HG02884 (cell line): ENCODE results near the gene MYO9B.

Experiments used
- ATAC-seq: cut with Tn5 transposase; IDR thresholded peaks from one replicate; pipeline ENCODE4 v1.9.1; 2021; ENCODE audit warnings: mild to moderate bottlenecking, moderate library complexity; ENCODE audit not compliant: unreplicated experiment

The MYO9B gene

DNA sequence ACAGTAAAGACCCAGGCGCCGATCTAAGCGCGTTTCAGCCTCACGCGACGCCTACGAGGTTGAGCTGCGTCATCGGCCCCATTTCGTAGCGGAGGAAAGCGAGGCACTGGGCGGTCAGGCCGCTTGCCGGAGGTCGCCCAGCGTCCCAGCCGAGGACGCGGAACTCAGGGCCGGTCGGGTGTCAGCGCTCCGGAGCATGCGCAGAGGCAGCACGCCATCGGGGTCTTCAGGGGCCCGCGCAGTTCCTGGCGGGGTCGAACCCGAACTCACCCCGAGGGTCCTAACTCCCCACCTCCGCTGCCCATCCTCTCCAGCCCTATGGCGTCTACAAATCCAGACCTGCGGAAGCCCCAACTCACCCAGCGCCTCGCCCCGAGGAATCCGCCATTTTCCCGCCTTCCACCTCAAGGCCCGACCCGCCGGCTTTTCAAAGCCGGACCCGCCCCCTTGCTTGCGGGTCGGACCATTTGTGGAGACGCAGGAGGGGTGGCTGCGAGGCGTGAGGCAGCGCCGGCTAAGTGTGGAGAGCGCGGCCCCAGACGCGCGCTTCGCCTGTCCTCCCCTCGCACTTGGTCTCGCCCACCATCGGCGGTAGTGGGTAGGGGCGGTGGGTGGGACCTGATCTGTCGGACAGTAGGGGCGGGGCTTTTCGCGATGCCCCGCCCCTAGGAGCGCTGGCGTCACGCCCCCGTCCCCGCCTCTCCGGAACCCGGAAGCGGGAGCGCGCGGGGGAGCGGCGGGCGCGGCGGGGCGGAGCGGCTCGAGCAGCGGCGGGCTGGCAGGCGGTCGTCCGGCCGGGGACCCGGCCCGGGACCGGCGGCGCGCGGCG is at the start of gene MYO9B, which contains the start of gene HAUS8:
TSS of gene MYO9B (plus strand) at position 743 of the 829 bp plus-strand sequence. CDS start 25,941 bp downstream, outside the sequence.
TSS of gene HAUS8 (minus strand) at position 418 of the 829 bp plus-strand sequence. CDS start at position 388, 30 bp downstream.
- peak; percentile 58 for ATAC-seq

- no peak for ATAC-seq
These were observed 49.5 kb upstream of the MYO9B start for GRCh38 chr19:17025991-17026658.

DNA sequence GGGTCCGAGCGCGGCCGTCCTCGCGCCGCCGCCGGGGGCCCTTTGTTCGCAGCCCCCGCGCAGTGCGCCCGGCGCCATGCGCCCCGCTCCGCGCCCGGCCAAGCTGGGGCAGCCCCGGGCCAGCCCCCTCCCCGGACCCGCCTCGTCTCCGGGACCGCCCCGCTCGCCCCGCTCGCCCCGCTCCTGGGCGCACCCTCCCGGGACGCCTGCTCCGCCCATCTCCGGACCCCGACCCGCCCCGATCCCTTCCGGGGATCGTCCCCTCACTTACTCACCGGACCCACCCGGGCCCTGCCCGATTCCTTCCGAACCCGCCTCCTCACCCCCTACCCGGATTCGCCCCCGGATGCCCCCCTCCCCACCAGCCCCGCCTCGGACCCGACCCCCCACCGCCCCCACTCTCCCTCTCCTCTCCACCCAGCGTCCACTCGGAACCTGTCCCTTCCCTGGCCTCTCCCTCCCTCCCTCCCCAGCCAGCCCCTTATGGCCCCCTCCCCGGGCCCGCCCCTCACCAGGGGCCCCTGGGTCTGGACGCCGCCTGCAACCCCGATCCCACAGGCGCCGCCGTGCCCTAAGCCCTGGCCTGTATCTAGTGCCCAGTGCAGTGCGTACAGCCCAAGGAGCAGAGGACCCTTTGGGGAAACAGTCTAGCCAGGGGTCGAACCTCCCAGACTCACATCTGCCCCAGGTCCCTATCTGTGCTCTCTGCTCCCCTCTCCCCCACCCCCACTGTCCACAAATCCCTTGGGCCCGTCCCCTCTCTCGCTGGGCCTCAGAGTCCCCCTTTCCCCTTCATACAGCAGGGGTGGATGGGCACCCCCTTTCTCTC is 48.7 kb upstream of the MYO9B start, which contains the start of gene CPAMD8:
TSS of gene CPAMD8 (minus strand) at position 105 of the 829 bp plus-strand sequence. CDS start 168 bp downstream, outside the sequence.
- no peak for ATAC-seq

DNA sequence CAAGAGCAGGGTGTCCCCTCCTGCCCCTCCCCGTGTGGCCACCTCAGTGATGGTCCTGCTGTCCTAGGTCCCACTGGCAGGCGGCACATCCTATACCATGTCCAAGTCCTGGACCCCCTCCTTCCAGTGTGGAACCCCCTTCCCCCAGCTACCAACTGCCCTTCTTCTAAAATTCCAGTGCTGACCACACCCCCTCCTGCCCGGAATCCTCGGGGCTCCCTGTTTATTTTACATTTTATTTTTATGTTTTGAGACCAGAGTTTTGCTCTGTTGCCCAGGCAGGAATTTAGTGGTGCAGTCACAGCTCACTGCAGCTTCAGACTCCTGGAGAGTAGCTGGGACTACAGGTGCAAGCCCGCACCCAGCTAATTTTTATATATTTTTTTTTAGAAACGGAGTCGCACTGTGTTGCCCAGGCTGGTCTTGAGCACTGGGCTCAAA is 48.0 kb upstream of the MYO9B start:
- no peak for ATAC-seq

DNA sequence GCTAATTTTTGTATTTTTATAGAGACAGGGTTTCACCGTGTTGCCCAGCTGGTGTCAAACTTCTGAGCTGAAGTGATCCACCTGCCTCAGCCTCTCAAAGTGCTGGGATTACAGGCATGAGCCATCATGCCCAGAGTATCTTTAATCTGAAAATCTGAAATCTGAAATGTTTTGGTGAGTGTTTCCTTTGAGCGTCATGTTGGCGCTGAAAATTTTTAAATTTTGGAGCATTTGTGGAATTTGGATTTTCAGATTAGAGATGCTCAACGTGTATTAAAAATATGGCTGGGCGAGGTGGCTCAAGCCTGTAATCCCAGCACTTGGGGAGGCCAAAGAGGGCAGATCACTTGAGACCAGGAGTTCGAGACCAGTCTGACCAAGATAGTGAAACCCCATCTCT is 43.8 kb upstream of the MYO9B start:
- no peak for ATAC-seq

DNA sequence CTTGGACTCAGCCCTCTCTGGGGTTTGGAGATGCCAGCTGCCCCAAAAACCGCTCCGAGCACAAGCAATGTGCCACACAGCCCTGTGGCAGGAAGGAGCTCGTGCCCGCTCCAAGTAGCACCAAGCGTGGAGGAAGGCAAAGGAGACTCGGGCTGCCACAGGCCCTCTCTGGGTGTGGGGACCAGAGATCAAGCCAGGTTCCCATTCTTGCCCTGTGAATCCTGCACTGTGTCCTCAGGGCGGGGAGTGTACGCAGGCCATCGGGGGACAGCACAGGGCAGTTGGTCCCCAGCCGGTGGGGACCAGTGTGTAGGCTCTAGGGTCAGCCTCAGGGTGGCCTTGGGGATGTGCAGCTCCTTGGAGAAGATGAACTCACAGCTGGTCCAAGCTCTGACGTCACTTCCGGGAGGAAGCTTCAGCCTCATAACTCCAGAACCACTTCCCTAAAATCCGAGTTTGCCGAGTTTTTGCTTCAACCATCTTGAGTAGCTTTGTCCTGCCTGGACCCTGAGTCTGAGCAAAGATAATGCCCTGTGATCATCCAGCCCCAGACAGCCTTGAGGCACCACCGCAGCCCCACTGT is 39.6 kb upstream of the MYO9B start:
- no peak for ATAC-seq

- ATAC-seq, result no peak
These were observed 38.9 kb upstream of the MYO9B start for GRCh38 chr19:17036640-17037039.

GRCh38 chr19:17037184-17037583 is 38.4 kb upstream of the MYO9B start:
- no peak for ATAC-seq

DNA sequence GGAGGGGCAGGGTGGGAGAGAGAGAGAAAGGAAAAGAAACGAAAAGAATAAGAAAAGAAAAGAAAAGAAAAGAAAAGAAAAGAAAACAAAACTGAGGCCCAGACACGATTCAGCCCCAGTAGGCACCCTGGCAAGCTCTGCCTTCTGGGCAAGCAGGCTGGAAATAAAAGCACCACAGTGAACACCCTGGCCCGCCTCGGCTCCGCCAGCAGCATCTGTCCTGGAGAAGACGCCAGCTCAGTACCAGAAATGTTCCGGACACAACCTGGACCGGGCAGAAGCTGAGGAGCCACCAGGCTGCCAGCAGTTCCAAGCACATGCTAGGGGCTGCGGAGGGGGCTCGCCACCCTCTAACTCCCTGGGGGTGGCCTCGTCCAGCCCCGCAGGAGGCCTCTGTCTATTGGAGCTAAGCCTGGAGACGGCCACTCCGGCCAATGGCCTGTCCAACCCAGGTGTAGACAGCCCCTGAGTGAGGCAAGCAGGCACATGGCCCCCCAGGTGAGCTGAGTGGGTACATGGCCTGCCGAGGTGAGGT is 37.5 kb upstream of the MYO9B start:
- ATAC-seq, result no peak

- ATAC-seq, result no peak
These were observed 33.6 kb upstream of the MYO9B start for GRCh38 chr19:17041976-17042375.

GRCh38 chr19:17043744-17044143 is 31.8 kb upstream of the MYO9B start:
- no peak for ATAC-seq

DNA sequence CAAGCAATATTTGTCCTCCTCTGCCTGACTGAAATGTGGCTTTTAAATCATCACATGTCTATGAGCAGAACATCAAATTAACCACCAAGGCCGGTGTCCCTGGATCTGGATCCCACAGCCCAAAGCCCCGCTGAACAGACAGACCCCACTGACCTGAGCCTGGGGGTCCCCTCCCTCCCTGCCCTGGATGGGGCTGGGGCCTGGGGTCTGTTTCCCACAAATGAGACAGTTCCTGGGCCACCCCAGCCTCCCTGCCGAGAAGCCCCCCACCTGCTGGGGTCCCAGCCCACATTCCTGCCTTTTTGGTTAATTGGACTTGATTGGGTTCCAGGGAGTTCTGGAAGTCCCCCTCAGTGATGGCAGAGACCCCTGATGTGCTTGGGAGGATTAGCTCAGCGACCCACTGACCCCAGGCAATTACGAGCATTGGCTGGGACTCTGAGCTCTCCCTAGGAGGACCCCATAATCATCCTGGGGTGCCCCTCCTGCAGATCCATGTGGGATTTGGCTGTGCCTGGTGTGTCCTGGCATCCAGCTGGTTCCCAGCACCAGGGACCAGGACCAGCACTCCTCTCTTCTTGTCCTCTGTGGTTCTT is 29.6 kb upstream of the MYO9B start:
- no peak for ATAC-seq

- no peak for ATAC-seq
These were observed 26.6 kb upstream of the MYO9B start for GRCh38 chr19:17048885-17049453.

- no peak for ATAC-seq
These were observed 25.8 kb upstream of the MYO9B start for GRCh38 chr19:17049711-17050280.

- ATAC-seq, result no peak
These were observed 23.1 kb upstream of the MYO9B start for GRCh38 chr19:17052439-17052838.

DNA sequence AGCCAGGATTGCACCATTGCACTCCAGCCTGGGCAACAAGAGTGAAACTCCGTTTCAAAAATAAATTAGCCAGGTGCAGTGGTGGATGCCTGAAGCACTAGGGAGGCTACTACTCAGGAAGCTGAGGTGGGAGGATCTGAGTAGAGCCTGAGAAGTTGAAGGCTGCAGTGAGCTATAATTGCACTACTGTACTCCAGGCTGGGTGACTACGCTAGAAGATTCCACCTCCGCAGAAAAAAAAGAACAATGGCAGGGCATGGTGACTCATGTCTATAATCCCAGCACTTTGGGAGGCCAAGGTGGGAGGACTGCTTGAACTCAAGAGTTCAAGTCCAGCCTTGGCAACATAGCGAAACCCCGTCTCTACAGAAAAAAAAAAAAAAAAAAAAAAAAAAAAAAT is 20.8 kb upstream of the MYO9B start:
- ATAC-seq, result no peak

GRCh38 chr19:17055636-17056035 is 19.9 kb upstream of the MYO9B start:
- no peak for ATAC-seq

DNA sequence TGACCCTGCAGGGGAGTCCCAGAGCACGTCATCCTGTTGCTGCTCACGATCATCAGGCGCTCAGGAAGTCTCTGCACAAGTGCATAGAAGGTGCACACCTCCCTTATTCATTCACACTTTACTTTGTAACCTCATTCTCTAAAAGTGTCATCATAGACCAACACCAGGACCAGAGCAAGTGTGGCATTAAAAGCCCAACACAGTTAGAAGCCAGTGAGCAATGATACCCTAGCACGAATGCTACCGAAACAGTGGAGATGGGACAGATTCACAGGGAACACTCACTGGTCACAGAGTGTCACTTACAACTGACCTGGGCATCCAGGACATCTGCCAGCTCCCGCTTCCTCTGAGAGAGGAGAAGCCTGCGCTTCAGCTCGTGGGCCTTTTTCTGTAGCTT is 17.3 kb upstream of the MYO9B start:
- ATAC-seq, result no peak

DNA sequence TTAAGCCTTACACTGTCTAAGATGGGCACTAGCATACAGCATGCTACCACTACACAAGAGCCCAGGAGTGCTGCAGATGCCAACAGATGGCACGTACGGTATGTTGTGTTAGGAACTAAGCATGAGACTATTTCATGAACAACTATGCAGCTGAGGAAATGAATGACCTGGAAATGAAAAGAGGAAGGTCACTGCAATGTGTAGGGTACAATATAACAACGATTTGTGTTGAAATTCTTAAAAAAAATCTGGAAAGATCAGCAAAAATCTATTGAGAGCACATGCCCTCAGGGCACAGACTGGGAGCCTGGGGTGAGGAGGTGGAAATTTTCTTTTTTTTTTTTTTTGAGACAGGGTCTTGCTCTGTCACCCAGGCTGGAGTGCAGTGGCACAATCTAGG is 14.8 kb upstream of the MYO9B start:
- no peak for ATAC-seq
